Tibial nerve (tissue), 3 donors: ENCODE data around the gene ZCCHC12.

Experiments used
- EP300 ChIP-seq, 2 donors: sonication (generic); formaldehyde crosslinking; IDR thresholded peaks; one replicate each; pipeline ENCODE4 v1.6.1; 2017; ENCODE audit warnings: antibody characterized with exemption in 2 of 2, mild to moderate bottlenecking in 1 of 2
- POLR2A ChIP-seq, 2 donors: fragments of 450-650 bp; IDR thresholded peaks; one replicate each; pipeline ENCODE4 v1.6.1; 2017; ENCODE audit warnings: antibody characterized with exemption in 2 of 2, mild to moderate bottlenecking in 2 of 2, moderate library complexity in 2 of 2

DNA sequence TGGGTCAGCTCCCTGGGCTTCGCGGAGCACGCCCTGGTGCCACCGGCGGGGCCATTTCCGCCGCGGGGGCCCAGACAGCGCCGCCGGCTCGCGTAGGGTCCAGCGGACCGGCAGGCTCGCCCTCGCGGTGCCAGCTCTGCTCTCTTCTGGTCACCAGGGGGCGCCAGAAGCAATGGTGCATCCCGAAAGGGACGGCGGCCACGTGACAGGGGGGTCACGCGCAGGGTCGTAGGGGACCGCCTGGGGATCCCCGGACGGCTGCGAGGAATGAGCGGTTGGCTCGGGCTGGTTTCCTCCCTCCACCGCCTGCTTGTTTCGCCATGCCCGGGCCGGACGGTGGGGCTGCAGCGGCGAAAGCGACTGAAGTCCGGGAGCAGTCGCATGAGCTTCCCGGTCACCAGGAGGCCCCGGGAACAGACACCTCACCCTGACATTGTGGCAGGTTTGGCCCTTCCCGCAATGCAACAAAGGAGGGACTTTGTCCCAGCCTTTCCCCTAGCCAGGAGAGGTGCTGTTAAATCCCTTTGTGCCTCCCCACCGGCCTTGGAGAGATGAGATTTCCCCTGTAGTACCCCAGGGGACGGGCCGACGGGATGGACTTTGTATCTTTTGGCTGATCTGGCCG lies 15.8 kb downstream of the ZCCHC12 start:
- no peak for TF ChIP-seq POLR2A (IDR thresholded peaks at IDR 0.05)
- no peak for TF ChIP-seq EP300 (IDR thresholded peaks at IDR 0.05)
